NCI-H82 treated with DMSO at 0.1 percent for 48 hours (cell line): ENCODE measurements around the gene MGA.
A peak's percentile ranks its signal among the peaks of the same experiment; 100 is the strongest.

Source experiments
- DNase-seq: peaks from one replicate; lab custom pipeline; 2025; ENCODE audit not compliant: unreplicated experiment; lab: John Stamatoyannopoulos, UW

The MGA gene

GRCh38 chr15:41656188-41656587, 4.0 kb upstream of the MGA start:
- DNase-seq = no peak

GRCh38 chr15:41658689-41659088, 1.5 kb upstream of the MGA start:
- no peak for DNase-seq

- no peak for DNase-seq
Measured at GRCh38 chr15:41659190-41659589, 1.0 kb upstream of the MGA start.

DNA sequence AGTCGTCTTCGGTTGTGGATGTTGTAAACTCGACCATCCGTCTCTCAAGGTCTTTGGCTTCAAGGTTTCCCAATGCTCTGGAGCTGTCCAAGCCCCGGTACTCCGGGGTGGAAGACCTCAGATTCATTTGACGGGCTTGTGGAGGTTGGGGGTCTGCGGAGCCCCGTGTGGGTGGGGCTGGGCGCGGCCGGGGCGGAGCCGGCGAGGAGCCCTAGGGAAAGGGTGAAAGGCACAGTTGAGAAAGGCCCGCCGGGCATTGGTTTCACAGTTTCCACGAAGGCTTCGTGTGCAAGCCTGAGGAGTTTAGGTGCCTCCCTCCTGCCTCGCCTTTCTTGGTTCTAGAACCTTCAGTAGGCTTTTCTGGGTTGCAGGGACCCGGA, 360 bp upstream of the MGA start:
- DNase-seq = no peak

DNA sequence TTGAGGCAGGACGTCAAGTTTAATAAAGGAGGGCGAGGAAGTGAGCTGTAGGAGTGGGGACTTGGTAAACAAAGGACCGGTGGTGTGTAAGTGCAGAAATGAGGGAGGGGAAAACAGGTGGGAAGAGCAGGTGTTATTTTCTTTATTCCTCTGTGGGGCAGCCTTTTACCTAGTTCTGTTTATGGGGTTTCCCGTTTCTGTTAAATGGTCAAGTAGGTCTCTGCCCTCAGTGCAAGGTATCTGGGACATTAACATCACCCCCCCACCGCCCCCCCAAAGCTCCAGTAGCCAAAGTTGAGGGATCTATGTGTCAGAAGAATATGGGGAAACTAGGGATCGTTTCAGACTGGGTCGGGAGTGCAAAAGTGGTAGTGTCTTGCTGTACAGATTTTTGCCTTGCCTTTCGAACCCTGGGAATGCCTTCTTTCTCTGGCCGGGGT, 893 bp downstream of the MGA start:
- DNase-seq = no peak

DNA sequence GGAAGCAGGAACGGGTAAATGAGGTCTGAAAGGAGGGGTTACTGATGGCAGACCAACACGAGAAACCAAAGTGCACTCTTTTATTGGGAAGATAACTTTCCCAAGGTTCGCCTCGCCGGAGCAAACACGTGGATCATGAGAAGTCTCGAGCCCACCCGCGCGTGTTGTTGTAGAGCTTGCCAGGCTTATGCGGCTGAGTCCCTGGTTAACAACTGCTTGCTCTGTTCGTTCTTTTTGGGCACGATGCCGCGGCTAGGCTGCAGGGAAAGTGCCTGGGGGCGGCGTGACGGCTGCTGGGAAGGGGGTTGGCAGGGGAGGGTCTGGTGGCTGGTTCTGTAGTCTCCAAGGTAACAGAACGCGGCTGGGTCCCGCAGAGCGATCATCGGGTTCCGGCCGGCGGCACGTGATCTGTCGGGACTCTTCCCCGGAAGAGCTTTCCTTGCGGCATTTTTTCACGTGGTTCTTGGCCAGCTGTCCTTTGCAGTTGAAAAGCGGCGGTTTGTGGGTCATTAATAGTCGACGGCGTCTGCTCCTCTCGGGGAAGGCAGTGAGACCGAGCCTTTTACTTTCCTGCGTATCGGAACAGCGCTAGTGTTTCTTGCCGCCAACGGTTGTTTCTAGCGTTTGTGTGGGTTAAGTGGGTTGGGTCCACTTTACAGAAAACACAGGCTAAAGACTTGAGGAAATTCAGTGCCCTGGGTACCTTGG, 1.5 kb downstream of the MGA start:
- DNase-seq = peak; percentile 26

GRCh38 chr15:41666353-41666920, 6.2 kb downstream of the MGA start:
- no peak for DNase-seq

DNA sequence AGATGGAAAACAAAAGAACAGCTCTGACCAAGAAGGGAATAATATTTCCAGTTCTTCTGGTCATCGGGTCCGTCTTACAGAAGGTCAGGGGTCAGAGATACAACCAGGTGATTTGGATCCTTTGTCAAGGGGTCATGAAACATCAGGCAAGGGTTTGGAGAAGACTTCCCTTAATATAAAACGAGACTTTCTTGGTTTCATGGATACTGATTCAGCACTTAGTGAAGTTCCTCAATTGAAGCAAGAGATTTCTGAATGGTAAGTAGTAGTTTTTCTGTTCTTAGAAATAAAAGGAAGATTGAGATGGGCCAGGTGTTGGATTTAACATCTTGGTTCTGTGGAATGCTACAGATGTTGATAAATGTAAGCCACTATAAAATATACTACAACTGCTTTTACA, 9.5 kb downstream of the MGA start:
- no peak for DNase-seq

DNA sequence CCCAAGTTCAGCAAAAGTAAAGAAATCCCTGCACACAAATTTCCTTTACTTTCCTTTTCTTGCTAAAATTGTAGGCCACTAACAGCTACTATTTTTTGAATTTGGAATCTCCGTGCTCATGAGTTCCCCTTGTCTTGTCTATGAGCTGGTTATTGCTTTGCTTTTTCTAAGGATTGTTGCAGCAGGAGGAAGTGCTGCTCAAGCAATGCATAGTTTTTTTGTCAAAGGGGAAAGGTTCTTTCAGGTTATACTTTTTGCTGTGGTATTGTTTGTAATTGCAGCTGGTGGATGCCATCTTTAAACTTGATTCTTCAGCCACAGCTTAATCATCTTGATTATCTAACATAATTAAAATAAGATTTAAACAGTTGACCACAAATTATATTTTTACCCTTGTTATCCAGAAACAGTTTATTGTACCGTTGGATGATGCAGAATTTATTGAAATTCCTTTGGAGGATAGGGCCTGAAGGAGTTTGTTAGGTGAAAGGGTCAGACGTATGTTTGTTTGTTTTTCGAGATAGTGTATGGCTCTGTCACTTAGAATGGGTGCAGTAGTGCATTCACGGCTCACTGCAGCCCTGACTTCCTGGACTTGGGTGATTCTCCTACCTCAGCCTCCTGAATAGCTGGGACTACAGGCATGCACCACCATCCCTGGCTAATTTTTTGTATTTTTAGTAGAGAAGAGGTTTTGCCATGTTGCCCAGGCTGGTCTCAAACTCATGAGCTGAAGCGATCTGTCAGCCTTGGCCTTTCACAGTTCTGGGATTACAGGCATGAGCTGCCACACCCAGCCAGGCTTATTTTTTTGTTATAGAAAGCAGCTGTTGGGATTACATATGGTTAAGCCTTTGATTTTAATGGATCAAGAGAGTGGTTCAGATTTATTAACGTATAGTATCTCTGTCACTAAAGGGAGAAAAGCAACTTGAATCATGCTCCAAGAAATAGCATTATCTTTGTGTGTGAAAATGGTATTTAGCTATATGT, 11.7 kb downstream of the MGA start:
- DNase-seq = peak; percentile 32

DNA sequence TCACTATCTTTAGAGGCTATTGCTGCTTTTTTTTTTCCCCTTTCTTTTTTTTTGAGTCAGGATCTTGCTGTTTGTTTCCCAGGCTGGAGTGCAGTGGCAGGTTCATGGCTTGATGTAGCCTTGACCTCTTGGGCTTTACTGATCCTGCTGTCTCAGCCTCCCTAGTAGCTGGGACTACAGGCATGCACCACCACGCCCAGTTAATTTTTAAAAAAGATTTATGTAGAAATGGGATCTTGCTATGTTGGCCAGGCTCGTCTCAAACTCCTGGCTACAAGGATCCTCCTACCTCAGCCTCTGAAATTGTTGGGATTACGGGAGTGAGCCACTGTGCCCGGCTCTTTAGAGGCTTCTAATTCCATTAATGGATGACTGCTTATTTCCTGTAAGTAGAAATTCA, 15.1 kb downstream of the MGA start:
- DNase-seq = no peak

DNA sequence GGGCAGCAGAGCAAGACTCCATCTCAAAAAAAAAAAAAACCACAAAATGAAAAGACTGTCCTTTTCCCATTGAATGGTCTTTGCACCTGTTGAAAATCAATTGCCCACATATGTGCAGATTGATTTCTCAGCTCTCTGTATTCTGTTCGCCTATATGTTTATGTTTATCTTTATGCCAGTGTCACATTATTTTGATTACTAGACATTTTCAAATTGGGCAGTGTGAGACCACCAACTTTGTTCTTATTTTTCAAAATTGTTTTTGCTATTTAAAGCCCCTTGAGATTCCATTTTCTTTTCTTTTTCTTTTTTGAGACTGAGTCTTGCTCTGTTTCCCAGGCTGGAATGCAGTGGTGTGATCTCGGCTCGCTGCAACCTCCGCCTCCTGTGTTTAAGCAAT, 18.5 kb downstream of the MGA start:
- no peak for DNase-seq

- no peak for DNase-seq
Measured at GRCh38 chr15:41683955-41684354, 23.8 kb downstream of the MGA start.

DNA sequence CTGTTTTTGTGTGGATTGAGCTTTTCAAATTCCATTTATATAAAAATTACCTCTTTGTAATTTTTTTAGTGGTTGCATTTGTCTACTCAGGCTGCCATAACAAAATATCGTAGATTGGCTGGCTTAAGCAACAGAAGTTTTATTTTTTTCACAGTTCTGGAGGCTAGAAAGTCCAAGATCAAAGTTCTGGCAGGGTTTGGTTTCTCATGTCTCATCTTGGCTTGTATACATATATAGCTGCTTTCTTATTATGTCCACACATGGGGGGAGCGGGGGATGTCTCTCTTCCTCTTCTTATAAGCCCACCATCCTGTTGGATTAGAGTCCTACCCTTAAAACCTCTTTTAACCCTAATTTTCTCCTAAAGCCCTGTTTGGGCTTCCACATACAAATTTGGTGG, 28.5 kb downstream of the MGA start:
- no peak for DNase-seq

- DNase-seq = no peak
Measured at GRCh38 chr15:41689083-41689482, 28.9 kb downstream of the MGA start.

GRCh38 chr15:41689834-41690233, 29.6 kb downstream of the MGA start:
- DNase-seq = no peak

DNA sequence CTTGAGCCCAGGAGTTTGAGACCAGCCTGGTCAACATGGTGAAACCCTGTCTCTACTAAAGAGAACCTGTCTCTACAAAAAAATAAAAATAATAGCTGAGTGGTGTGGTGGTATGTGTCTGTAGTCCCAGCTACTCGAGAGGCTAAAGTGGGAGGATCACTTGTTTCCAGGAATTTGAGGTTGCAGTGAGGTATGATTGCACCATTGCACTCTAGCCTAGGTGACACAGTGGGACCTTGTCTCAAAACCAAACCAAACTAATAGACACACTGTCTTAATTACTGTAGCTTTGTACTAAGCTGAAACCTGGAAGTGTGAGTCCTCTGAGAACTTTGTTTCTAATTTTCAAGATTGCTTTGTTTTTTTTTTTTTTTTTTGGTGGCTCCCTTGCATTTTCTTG, 30.4 kb downstream of the MGA start:
- no peak for DNase-seq

DNA sequence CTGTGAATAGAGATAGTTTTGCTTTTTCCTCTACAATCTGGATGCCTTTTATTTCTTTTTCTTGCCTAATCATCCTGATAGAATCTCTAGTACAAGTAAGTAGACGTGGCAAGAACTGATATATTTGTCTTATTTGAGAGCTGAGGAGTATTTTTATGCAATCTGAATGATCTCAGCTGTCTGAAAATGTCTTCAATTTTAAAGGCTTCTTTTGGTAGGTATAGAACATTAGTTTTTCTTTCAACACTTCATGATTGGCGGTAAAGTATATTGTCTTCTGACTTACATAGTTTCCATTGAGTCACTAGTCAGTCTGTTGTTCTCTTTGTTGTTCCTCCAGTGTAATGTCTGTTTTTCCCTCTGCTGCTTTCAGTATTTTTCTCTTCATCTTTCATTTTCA, 31.3 kb downstream of the MGA start:
- no peak for DNase-seq

DNA sequence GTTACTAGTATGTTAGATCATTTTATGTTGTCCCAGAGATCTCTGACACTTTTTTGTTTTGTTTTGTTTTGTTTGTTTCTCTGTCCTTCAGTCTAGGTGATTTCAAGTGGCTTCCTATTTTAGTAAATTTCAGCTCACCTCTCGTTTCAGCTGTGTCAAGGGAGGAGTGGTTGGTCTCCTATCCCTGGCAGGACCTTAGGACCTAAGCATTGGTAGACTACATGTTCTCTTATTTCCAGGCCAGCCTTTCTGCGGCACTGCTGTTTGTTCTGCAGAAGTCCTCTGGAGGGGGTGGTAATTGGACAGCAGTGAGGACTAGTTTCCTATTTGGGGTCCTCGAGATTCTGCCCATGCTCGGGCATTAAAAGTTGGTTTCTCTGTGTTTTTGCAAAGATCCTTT, 31.8 kb downstream of the MGA start:
- DNase-seq = no peak

DNA sequence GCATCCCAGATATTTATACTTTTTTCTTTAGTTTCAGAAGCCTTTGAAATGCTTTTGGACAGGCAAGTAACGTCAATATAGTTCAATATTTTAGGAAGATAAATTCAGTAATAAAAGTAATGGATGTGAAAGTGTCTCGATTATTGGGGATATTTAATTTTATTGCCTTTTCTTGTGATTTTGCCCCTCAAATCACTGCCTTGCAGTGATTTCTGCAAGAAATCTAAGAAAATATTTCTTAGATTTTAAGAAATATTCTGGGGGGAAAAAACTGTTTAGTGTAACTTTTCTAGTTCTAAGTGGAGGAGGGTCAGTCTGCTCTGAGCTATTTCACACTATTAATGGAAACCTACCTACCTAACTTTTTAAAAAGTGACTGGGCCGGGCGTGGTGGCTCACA, 33.6 kb downstream of the MGA start:
- DNase-seq = no peak

DNA sequence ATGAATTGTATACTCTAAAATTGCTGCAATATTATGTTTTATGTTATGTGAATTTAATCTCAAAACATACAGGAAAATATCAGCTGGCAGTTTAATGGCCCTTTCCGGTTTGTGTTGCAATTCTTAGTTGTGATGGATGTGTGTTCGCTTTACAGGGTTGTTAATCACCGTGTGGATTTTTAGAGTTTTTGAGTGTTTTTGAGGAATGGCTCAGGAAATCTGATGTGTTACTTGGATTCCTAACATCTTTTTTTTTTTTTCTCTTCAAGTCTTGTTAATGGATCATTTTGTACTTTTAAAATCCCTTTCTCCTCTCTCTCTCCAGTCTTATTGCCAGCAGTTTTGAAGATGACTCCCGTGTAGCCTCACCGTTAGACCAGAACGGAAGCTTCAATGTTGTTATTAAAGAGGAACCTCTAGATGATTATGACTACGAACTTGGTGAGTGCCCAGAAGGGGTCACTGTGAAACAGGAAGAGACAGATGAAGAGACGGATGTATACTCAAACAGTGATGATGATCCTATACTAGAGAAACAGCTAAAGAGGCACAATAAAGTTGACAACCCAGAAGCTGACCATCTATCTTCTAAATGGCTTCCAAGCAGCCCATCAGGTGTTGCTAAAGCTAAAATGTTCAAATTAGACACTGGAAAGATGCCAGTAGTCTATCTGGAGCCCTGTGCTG, 35.7 kb downstream of the MGA start:
- DNase-seq = no peak

- DNase-seq = no peak
Measured at GRCh38 chr15:41698779-41699178, 38.6 kb downstream of the MGA start.
